Suprapubic skin (tissue), 4 donors: Measurements from ENCODE around the gene ATP8B3. TPM values are rescaled to one million over a fixed set of nuclear protein-coding genes. Genes with fewer than 3 reads are reported as not detected.

ENCODE experiments used
- DNase-seq, 2 donors: peaks; one replicate each; pipeline ENCODE4 v3.0.0-alpha.2; 2019; ENCODE audit warnings: low spot score in 2 of 2
- H3K27ac ChIP-seq: fragments of 200-600 bp; sonication (generic); one replicate; pipeline ENCODE4 v1.5.1; 2019
- H3K27me3 ChIP-seq: fragments of 200-600 bp; sonication (generic); one replicate; pipeline ENCODE4 v1.5.1; 2019
- H3K36me3 ChIP-seq: fragments of 200-600 bp; sonication (generic); one replicate; pipeline ENCODE4 v1.5.1; 2019
- H3K4me1 ChIP-seq: fragments of 200-600 bp; sonication (generic); one replicate; pipeline ENCODE4 v1.5.1; 2019
- H3K4me3 ChIP-seq: fragments of 200-600 bp; sonication (generic); one replicate; pipeline ENCODE4 v1.5.1; 2019; ENCODE audit warnings: mild to moderate bottlenecking
- H3K9me3 ChIP-seq: fragments of 200-600 bp; sonication (generic); one replicate; pipeline ENCODE4 v1.5.1; 2019
- EP300 ChIP-seq: sonication (generic); formaldehyde crosslinking; IDR thresholded peaks from one replicate; pipeline ENCODE4 v1.6.1; 2017; ENCODE audit warnings: antibody characterized with exemption
- POLR2A ChIP-seq, 2 donors: fragments of 450-650 bp; IDR thresholded peaks; one replicate each; pipeline ENCODE4 v1.6.1; 2017; ENCODE audit warnings: antibody characterized with exemption in 2 of 2, mild to moderate bottlenecking in 2 of 2, moderate library complexity in 2 of 2
- POLR2AphosphoS5 ChIP-seq, 3 donors: sonication (generic); formaldehyde crosslinking; IDR thresholded peaks; one replicate each; pipeline ENCODE4 v1.6.1; 2017; ENCODE audit warnings: antibody characterized with exemption in 3 of 3
- WGBS: methylation state at CpG from one replicate; pipeline ENCODE4 v1.1.5; 2018; 5-methylcytosine and 5-hydroxymethylcytosine counted together
- total RNA-seq, 4 donors: library from RNA; depleted of rRNA; stranded (reverse); fragments of >200 nt; gene quantifications; one replicate each; pipeline ENCODE4 v1.1.0, GENCODE V29; 2016
- TF ChIP-seq, protein P1 (sequence below), 2 donors: fragments of 200-600 bp in 1 of 2; fragments of 450-650 bp in 1 of 2; sonication (generic) in 1 of 2; IDR thresholded peaks; one replicate each; pipeline ENCODE4 v1.5.1; 2016 to 2019; ENCODE audit warnings: antibody characterized with exemption in 2 of 2, mild to moderate bottlenecking in 1 of 2, moderate library complexity in 1 of 2

Gene ATP8B3
- total RNA-seq, 4 donors from 2014 or later: 1.5 to 3.8 (median 1.8) TPM

GRCh38 chr19:1843116-1843515 is 31.0 kb upstream of the ATP8B3 start:
- no peaks in the 10 kb centered on the region for H3K27me3 ChIP-seq
- peaks cover 89% of the 10 kb centered on the region for H3K4me1 ChIP-seq
- TF ChIP-seq POLR2AphosphoS5 (IDR thresholded peaks at IDR 0.05): no peak
- TF ChIP-seq EP300: no peak
- peak overlapping the region; percentile 56 for H3K27ac ChIP-seq
- WGBS: no CpG with 5 or more reads among the region's 22 CpGs
- peak overlapping the region; percentile 21 for H3K4me3 ChIP-seq
- H3K9me3 ChIP-seq: no peaks in the 10 kb centered on the region
- DNase-seq: no peak
- H3K36me3 ChIP-seq: no peaks in the 10 kb centered on the region

DNA sequence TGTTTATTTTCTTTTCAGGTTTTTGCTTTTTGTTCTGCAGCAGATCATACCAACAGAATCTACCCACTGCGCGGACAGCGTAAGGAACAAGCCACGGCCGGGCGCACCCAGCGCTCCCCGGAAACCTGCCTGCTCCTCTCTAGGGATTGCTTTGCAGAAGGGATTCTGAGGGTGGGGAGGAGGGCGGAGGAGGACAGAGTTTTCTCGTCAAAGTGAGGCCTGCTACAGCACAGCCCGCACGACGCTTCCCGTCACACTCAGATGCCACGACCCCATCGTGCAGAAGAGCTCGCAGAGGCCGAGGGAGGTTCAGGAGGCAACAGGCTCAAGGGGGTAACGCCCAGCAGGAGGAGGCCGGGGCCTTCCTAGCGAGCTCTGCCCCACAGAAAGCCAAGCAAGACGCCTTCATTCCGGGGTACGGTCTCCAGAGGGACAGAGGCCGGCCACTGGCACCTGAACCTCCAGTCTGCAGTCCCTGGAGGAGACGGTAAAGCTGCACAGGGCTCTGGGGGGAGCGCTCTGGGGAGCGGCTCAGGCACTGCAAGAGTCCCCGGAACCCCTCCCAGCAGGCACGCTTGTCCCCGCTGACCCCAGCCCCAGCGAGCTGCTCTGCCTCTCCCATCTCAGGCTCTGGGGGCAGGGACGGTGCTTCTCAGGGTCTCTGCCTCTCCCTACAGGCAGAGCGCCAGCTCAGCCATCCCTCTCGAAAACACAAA is 29.3 kb upstream of the ATP8B3 start:
- WGBS: 37% methylated on average over 25 of the region's 35 CpGs
- Histone ChIP-seq H3K9me3 (no peaks in the 10 kb centered on the region), H3K4me3 (peak overlapping the region; percentile 27), H3K36me3 (no peaks in the 10 kb centered on the region), H3K4me1 (peaks cover 89% of the 10 kb centered on the region), H3K27ac (peak overlapping the region; percentile 34), H3K27me3 (no peaks in the 10 kb centered on the region)
- TF ChIP-seq POLR2AphosphoS5 (IDR thresholded peaks at IDR 0.05) (no peak), POLR2A (IDR thresholded peaks at IDR 0.05) (no peak), EP300 (no peak)
- TF ChIP-seq, protein P1, sequence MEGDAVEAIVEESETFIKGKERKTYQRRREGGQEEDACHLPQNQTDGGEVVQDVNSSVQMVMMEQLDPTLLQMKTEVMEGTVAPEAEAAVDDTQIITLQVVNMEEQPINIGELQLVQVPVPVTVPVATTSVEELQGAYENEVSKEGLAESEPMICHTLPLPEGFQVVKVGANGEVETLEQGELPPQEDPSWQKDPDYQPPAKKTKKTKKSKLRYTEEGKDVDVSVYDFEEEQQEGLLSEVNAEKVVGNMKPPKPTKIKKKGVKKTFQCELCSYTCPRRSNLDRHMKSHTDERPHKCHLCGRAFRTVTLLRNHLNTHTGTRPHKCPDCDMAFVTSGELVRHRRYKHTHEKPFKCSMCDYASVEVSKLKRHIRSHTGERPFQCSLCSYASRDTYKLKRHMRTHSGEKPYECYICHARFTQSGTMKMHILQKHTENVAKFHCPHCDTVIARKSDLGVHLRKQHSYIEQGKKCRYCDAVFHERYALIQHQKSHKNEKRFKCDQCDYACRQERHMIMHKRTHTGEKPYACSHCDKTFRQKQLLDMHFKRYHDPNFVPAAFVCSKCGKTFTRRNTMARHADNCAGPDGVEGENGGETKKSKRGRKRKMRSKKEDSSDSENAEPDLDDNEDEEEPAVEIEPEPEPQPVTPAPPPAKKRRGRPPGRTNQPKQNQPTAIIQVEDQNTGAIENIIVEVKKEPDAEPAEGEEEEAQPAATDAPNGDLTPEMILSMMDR (IDR thresholded peaks at IDR 0.05): no peak
- no peak for DNase-seq

DNA sequence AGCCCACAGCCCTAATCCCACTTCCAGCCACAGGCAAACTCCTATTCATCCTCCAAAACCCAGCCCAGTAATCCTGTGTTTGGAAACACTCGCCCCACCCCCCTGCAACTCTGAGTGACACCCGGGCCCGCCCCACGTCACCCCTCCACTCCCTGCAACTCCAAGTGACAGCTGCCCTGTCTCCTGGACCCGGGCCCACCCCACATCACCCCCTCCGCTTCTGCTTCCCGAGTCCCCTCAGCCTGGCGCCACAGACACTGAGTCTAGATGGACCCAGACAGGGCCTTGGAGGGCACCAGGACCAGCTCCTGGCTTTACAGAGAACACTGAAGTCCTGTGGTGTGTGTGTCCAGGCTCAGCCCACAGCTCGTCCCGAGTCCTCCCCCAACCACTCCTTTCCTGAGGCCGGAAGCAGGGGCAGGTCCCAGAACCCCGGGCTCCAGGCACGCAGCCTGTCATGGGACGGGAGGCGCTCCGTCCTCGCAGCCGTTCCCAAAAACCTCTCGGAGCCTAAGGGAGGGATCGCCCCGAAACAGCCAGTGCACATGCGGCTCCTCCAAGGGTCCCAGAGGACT is 28.6 kb upstream of the ATP8B3 start:
- DNase-seq: no peak
- H3K36me3 ChIP-seq: no peaks in the 10 kb centered on the region
- no peaks in the 10 kb centered on the region for H3K27me3 ChIP-seq
- peak overlapping the region; percentile 34 for H3K27ac ChIP-seq
- H3K4me1 ChIP-seq: peaks cover 86% of the 10 kb centered on the region
- TF ChIP-seq POLR2A (IDR thresholded peaks at IDR 0.05) (no peak), POLR2AphosphoS5 (IDR thresholded peaks at IDR 0.05) (no peak), EP300 (no peak)
- TF ChIP-seq, protein P1 (IDR thresholded peaks at IDR 0.05): no peak
- 54% methylated on average over 20 of the region's 22 CpGs for WGBS
- H3K9me3 ChIP-seq: no peaks in the 10 kb centered on the region
- peak overlapping the region; percentile 27 for H3K4me3 ChIP-seq

- no peaks in the 10 kb centered on the region for H3K9me3 ChIP-seq
- 62% methylated on average over 20 of the region's 25 CpGs for WGBS
- DNase-seq: no peak
- H3K4me1 ChIP-seq: peaks cover 79% of the 10 kb centered on the region
- no peaks in the 10 kb centered on the region for H3K36me3 ChIP-seq
- H3K27me3 ChIP-seq: no peaks in the 10 kb centered on the region
- TF ChIP-seq, protein P1 (IDR thresholded peaks at IDR 0.05): no peak
- no peak for TF ChIP-seq EP300
- TF ChIP-seq POLR2AphosphoS5 (IDR thresholded peaks at IDR 0.05): no peak
- no peak for TF ChIP-seq POLR2A (IDR thresholded peaks at IDR 0.05)
- H3K27ac ChIP-seq: no peak overlapping the region
- H3K4me3 ChIP-seq: no peak overlapping the region
Observed at GRCh38 chr19:1839658-1840540, 27.8 kb upstream of the ATP8B3 start.

GRCh38 chr19:1837625-1838105 is 25.6 kb upstream of the ATP8B3 start:
- Histone ChIP-seq H3K4me3 (no peak overlapping the region), H3K27ac (no peak overlapping the region), H3K36me3 (no peaks in the 10 kb centered on the region), H3K4me1 (peaks cover 61% of the 10 kb centered on the region), H3K9me3 (no peaks in the 10 kb centered on the region), H3K27me3 (no peaks in the 10 kb centered on the region)
- DNase-seq: no peak
- WGBS: 32% methylated on average over 6 of the region's 23 CpGs
- TF ChIP-seq POLR2AphosphoS5 (IDR thresholded peaks at IDR 0.05): no peak
- TF ChIP-seq EP300: no peak
- TF ChIP-seq, protein P1 (IDR thresholded peaks at IDR 0.05): peak; percentile 66 to 97
- no peak for TF ChIP-seq POLR2A (IDR thresholded peaks at IDR 0.05)
